Activated CD4-positive, alpha-beta T cell treated with anti-CD3 and anti-CD28 coated beads for 36 hours (primary cell): ENCODE results near the gene SLC17A8. TPM values are rescaled to one million over a fixed set of nuclear protein-coding genes. Genes with fewer than 3 reads are reported as not detected.
"Not testable (repeated sequence)": the region's sequence is repeated elsewhere in the genome, so short reads cannot be mapped to it uniquely, and the experiment has no call there.

Experiments
- ATAC-seq: fragments of 200-7000 bp; cut with Tn5 transposase; one replicate; pipeline ENCODE4 v1.10.0; 2021; ENCODE audit warnings: mild to moderate bottlenecking, moderate library complexity
- CTCF ChIA-PET: fragments of 350-600 bp; sonication (Branson Sonifier 250); formaldehyde crosslinking; loops from one replicate; lab custom pipeline; 2021; ENCODE audit warnings: antibody characterized with exemption; lab: Charles Lee
- POLR2A ChIA-PET: fragments of 350-600 bp; sonication (Branson Sonifier 250); formaldehyde crosslinking; loops from one replicate; lab custom pipeline; 2021; ENCODE audit warnings: antibody characterized with exemption, inconsistent platforms; lab: Charles Lee
- DNase-seq: peaks from one replicate; pipeline ENCODE4 v3.0.0-alpha.2; 2020
- H3K27ac Mint-ChIP-seq: one replicate; pipeline ENCODE4 v1.8.0; 2021; ENCODE audit warnings: mixed read lengths
- H3K27me3 Mint-ChIP-seq: one replicate; pipeline ENCODE4 v1.8.0; 2021; ENCODE audit warnings: mixed read lengths
- H3K36me3 Mint-ChIP-seq: one replicate; pipeline ENCODE4 v1.8.0; 2021; ENCODE audit warnings: low read depth, mixed read lengths
- H3K4me1 Mint-ChIP-seq: one replicate; pipeline ENCODE4 v1.8.0; 2021; ENCODE audit warnings: mixed read lengths
- H3K4me3 Mint-ChIP-seq: one replicate; pipeline ENCODE4 v1.8.0; 2021; ENCODE audit warnings: mild to moderate bottlenecking, moderate library complexity, mixed read lengths
- H3K9me3 Mint-ChIP-seq: one replicate; pipeline ENCODE4 v1.8.0; 2021; ENCODE audit warnings: low read depth, mixed read lengths
- intact Hi-C, 2 experiments: fragments of 100-400 bp; cut with DNase I in 1 of 2; cut with micrococcal nuclease in 1 of 2; formaldehyde crosslinking; loops; one replicate each; pipeline versions ENCODE4 v1.14.2 to v1.15.1; 2022 to 2024; cut with DNase I, micrococcal nuclease
- total RNA-seq, 2 experiments: library from RNA; stranded (reverse); gene quantifications; one replicate each; pipeline ENCODE4 v1.2.3, GENCODE V29; 2021

SLC17A8 gene
- total RNA-seq, 2 experiments from 2014 or later = not detected

- not testable (repeated sequence) for H3K4me1 Mint-ChIP-seq
Measured at GRCh38 chr12:100342897-100343296, 14.0 kb upstream of the SLC17A8 start.

GRCh38 chr12:100344351-100344750 is 12.5 kb upstream of the SLC17A8 start:
- H3K4me1 Mint-ChIP-seq, DNase-seq, ATAC-seq, POLR2A ChIA-PET, CTCF ChIA-PET, H3K9me3 Mint-ChIP-seq, H3K27ac Mint-ChIP-seq, H3K27me3 Mint-ChIP-seq, H3K4me3 Mint-ChIP-seq, H3K36me3 Mint-ChIP-seq: not testable (repeated sequence)
- intact Hi-C loops = loop anchor here (10.0 kb wide), 2 partner anchors 210 to 330 kb away; no protein-coding TSS in a partner anchor

More at GRCh38 chr12:100342897-100343296, 14.0 kb upstream of the SLC17A8 start:
- POLR2A ChIA-PET, CTCF ChIA-PET, H3K36me3 Mint-ChIP-seq, ATAC-seq, H3K27me3 Mint-ChIP-seq, H3K9me3 Mint-ChIP-seq, DNase-seq, H3K27ac Mint-ChIP-seq, H3K4me3 Mint-ChIP-seq: not testable (repeated sequence)
- intact Hi-C loops = loop anchor here (10.0 kb wide), 2 partner anchors 212 to 332 kb away; no protein-coding TSS in a partner anchor

GRCh38 chr12:100345020-100345767 is 11.7 kb upstream of the SLC17A8 start:
- DNase-seq (no peak), ATAC-seq (no peak)
- POLR2A ChIA-PET = no interaction called here
- no peak overlapping the region for H3K27ac Mint-ChIP-seq
- no peaks in the 10 kb centered on the region for H3K27me3 Mint-ChIP-seq
- no peaks in the 10 kb centered on the region for H3K4me1 Mint-ChIP-seq
- H3K36me3 Mint-ChIP-seq = peaks cover 7% of the 10 kb centered on the region
- peaks cover 3% of the 10 kb centered on the region for H3K9me3 Mint-ChIP-seq
- CTCF ChIA-PET = no interaction called here
- no peak overlapping the region for H3K4me3 Mint-ChIP-seq
- intact Hi-C loops = loop anchor here (10.0 kb wide), 2 partner anchors 210 to 330 kb away; no protein-coding TSS in a partner anchor

- H3K4me1 Mint-ChIP-seq = no peaks in the 10 kb centered on the region
- no peak overlapping the region for H3K4me3 Mint-ChIP-seq
- H3K27me3 Mint-ChIP-seq = no peaks in the 10 kb centered on the region
- intact Hi-C loops = loop anchor here (10.0 kb wide), 2 partner anchors 208 to 328 kb away; no protein-coding TSS in a partner anchor
- H3K9me3 Mint-ChIP-seq = peaks cover 3% of the 10 kb centered on the region
- ChIA-PET CTCF (no interaction called here), POLR2A (no interaction called here)
- peaks cover 4% of the 10 kb centered on the region for H3K36me3 Mint-ChIP-seq
- no peak for ATAC-seq
- DNase-seq = no peak
- H3K27ac Mint-ChIP-seq = no peak overlapping the region
Measured at GRCh38 chr12:100346660-100347059, 10.2 kb upstream of the SLC17A8 start.

GRCh38 chr12:100348657-100349454 is 8.0 kb upstream of the SLC17A8 start:
- no peak overlapping the region for H3K4me3 Mint-ChIP-seq
- no peaks in the 10 kb centered on the region for H3K9me3 Mint-ChIP-seq
- H3K27ac Mint-ChIP-seq = no peak overlapping the region
- no peak for DNase-seq
- ChIA-PET POLR2A (no interaction called here), CTCF (interaction anchor here (0.9 kb wide), 1 partner anchor 56 kb away, joined by 4 read pairs; no protein-coding TSS in a partner anchor)
- intact Hi-C loops = loop anchor here (10.0 kb wide), 2 partner anchors 206 to 326 kb away; no protein-coding TSS in a partner anchor
- peaks cover 4% of the 10 kb centered on the region for H3K27me3 Mint-ChIP-seq
- no peak for ATAC-seq
- no peaks in the 10 kb centered on the region for H3K4me1 Mint-ChIP-seq
- H3K36me3 Mint-ChIP-seq = no peaks in the 10 kb centered on the region

- peaks cover 32% of the 10 kb centered on the region for H3K27me3 Mint-ChIP-seq
- ATAC-seq (no peak), DNase-seq (no peak)
- POLR2A ChIA-PET = interaction anchor here (0.6 kb wide), 1 partner anchor 1757 kb away, joined by 3 read pairs; no protein-coding TSS in a partner anchor
- H3K36me3 Mint-ChIP-seq = no peaks in the 10 kb centered on the region
- CTCF ChIA-PET = interaction anchor here (1.2 kb wide), 1 partner anchor 124 kb away, joined by 3 read pairs; no protein-coding TSS in a partner anchor
- intact Hi-C loops = no loop called here
- no peaks in the 10 kb centered on the region for H3K4me1 Mint-ChIP-seq
- no peak overlapping the region for H3K27ac Mint-ChIP-seq
- no peak overlapping the region for H3K4me3 Mint-ChIP-seq
- H3K9me3 Mint-ChIP-seq = no peaks in the 10 kb centered on the region
Measured at GRCh38 chr12:100359248-100359647, 2.4 kb downstream of the SLC17A8 start.

- intact Hi-C loops = no loop called here
- H3K36me3 Mint-ChIP-seq = no peaks in the 10 kb centered on the region
- ChIA-PET POLR2A (interaction anchor here (0.6 kb wide), 1 partner anchor 1757 kb away, joined by 3 read pairs; no protein-coding TSS in a partner anchor), CTCF (interaction anchor here (0.6 to 1.2 kb wide), 3 partner anchors 8 to 1011 kb away, joined by 3 read pairs; no protein-coding TSS in a partner anchor)
- no peak for ATAC-seq
- peaks cover 31% of the 10 kb centered on the region for H3K27me3 Mint-ChIP-seq
- no peaks in the 10 kb centered on the region for H3K4me1 Mint-ChIP-seq
- no peaks in the 10 kb centered on the region for H3K9me3 Mint-ChIP-seq
- no peak for DNase-seq
- H3K4me3 Mint-ChIP-seq = no peak overlapping the region
- H3K27ac Mint-ChIP-seq = no peak overlapping the region
Measured at GRCh38 chr12:100359822-100360221, 2.9 kb downstream of the SLC17A8 start.

GRCh38 chr12:100360450-100360849 is 3.6 kb downstream of the SLC17A8 start:
- POLR2A ChIA-PET = no interaction called here
- Mint-ChIP-seq H3K27me3 (peaks cover 28% of the 10 kb centered on the region), H3K4me3 (no peak overlapping the region), H3K27ac (no peak overlapping the region), H3K36me3 (no peaks in the 10 kb centered on the region), H3K4me1 (no peaks in the 10 kb centered on the region), H3K9me3 (no peaks in the 10 kb centered on the region)
- DNase-seq (no peak), ATAC-seq (no peak)
- intact Hi-C loops = no loop called here
- CTCF ChIA-PET = interaction anchor here (0.6 to 1.2 kb wide), 3 partner anchors 9 to 1012 kb away, joined by 3 read pairs; no protein-coding TSS in a partner anchor

GRCh38 chr12:100364324-100364723 is 7.5 kb downstream of the SLC17A8 start:
- DNase-seq (no peak), ATAC-seq (no peak)
- Mint-ChIP-seq H3K4me1 (no peaks in the 10 kb centered on the region), H3K27me3 (peaks cover 14% of the 10 kb centered on the region), H3K9me3 (no peaks in the 10 kb centered on the region), H3K36me3 (no peaks in the 10 kb centered on the region), H3K27ac (no peak overlapping the region), H3K4me3 (no peak overlapping the region)
- intact Hi-C loops = no loop called here
- ChIA-PET POLR2A (no interaction called here), CTCF (interaction anchor here (2.0 kb wide), 1 partner anchor 40 kb away, joined by 4 read pairs; no protein-coding TSS in a partner anchor)

- no peaks in the 10 kb centered on the region for H3K9me3 Mint-ChIP-seq
- ChIA-PET CTCF (no interaction called here), POLR2A (no interaction called here)
- no peaks in the 10 kb centered on the region for H3K4me1 Mint-ChIP-seq
- intact Hi-C loops = no loop called here
- H3K27me3 Mint-ChIP-seq = peaks cover 14% of the 10 kb centered on the region
- no peak overlapping the region for H3K27ac Mint-ChIP-seq
- H3K4me3 Mint-ChIP-seq = no peak overlapping the region
- DNase-seq (no peak), ATAC-seq (no peak)
- no peaks in the 10 kb centered on the region for H3K36me3 Mint-ChIP-seq
Measured at GRCh38 chr12:100365411-100365810, 8.5 kb downstream of the SLC17A8 start.

- H3K36me3 Mint-ChIP-seq = no peaks in the 10 kb centered on the region
- no peaks in the 10 kb centered on the region for H3K9me3 Mint-ChIP-seq
- H3K27ac Mint-ChIP-seq = no peak overlapping the region
- DNase-seq = no peak
- POLR2A ChIA-PET = no interaction called here
- H3K4me3 Mint-ChIP-seq = no peak overlapping the region
- intact Hi-C loops = no loop called here
- peaks cover 7% of the 10 kb centered on the region for H3K27me3 Mint-ChIP-seq
- no peak for ATAC-seq
- H3K4me1 Mint-ChIP-seq = no peaks in the 10 kb centered on the region
- CTCF ChIA-PET = no interaction called here
Measured at GRCh38 chr12:100368066-100368465, 11.2 kb downstream of the SLC17A8 start.
